ENCODE measurements around the gene HHATL. TPM values are rescaled to one million over a fixed set of nuclear protein-coding genes. Genes with fewer than 3 reads are reported as not detected.

HHATL gene
- total and polyA plus RNA-seq, 8 donors: 0.81 to 6.9 (median 0.90) TPM; not detected in 5

DNA sequence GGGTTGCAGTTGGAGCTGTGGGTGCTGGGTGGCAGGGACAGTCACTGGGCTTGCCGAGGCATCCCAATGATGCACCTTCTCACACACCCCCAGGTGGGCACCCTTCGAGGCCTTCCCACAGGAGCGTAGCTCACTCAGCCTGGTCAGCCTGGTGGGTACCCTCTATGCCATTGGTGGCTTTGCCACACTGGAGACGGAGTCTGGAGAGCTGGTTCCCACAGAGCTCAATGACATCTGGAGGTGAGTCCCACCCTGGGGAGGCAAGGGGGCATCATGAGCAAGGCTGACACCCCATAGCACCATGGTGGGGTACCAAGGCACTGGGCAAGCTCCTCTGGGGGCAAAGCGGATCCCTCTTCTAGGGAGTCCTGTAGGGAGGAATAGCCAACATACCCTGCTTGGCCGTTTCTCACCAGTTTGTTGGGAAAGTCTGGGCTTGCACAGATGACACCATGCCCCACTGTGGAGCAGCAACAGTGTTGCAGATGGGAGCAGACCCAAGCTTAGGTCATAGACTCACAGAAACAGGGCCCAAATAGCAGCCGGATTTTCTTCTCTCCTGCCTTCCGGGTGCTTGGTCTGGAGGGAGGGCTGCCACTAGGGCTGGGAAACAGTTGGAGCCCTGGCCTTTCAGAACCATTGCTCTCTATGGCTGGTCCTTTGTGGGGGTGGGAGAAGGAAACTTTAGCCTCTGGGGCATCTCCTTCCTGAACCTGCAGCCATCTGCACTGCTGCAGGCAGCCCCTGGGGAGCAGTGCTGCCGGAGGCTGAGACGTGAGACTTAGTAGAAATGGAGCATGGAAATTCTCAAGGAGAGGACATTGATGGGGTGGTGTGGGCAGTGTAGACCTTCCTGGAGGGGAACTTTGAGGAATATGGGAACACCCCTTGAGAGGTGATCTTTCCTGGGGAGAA lies 11.6 kb downstream of the HHATL start:
- DNase-seq: no peak
- H3K4me1 ChIP-seq: peaks cover 0 to 5% (median 2%) of the 10 kb centered on the region in 4 donors
- 72 to 87% (median 77%) methylated on average over 8 to 10 of the region's 10 CpGs for WGBS, 5 donors
- no peak for TF ChIP-seq EP300 (IDR thresholded peaks at IDR 0.05)
- TF ChIP-seq POLR2AphosphoS5 (IDR thresholded peaks at IDR 0.05): no peak
- no peak for TF ChIP-seq POLR2A (IDR thresholded peaks at IDR 0.05)
- TF ChIP-seq, protein P1, sequence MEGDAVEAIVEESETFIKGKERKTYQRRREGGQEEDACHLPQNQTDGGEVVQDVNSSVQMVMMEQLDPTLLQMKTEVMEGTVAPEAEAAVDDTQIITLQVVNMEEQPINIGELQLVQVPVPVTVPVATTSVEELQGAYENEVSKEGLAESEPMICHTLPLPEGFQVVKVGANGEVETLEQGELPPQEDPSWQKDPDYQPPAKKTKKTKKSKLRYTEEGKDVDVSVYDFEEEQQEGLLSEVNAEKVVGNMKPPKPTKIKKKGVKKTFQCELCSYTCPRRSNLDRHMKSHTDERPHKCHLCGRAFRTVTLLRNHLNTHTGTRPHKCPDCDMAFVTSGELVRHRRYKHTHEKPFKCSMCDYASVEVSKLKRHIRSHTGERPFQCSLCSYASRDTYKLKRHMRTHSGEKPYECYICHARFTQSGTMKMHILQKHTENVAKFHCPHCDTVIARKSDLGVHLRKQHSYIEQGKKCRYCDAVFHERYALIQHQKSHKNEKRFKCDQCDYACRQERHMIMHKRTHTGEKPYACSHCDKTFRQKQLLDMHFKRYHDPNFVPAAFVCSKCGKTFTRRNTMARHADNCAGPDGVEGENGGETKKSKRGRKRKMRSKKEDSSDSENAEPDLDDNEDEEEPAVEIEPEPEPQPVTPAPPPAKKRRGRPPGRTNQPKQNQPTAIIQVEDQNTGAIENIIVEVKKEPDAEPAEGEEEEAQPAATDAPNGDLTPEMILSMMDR (IDR thresholded peaks at IDR 0.05): no peak
- no peaks in the 10 kb centered on the region for H3K9me3 ChIP-seq
- peaks cover 0 to 19% (median 7%) of the 10 kb centered on the region in 3 donors for H3K27me3 ChIP-seq
- H3K27ac ChIP-seq: no peak overlapping the region
- no peak overlapping the region for H3K4me3 ChIP-seq
- H3K36me3 ChIP-seq: no peaks in the 10 kb centered on the region
- intact Hi-C loops (cut with DNase I; ENCODE audit: low total_unique reads): no loop called here

DNA sequence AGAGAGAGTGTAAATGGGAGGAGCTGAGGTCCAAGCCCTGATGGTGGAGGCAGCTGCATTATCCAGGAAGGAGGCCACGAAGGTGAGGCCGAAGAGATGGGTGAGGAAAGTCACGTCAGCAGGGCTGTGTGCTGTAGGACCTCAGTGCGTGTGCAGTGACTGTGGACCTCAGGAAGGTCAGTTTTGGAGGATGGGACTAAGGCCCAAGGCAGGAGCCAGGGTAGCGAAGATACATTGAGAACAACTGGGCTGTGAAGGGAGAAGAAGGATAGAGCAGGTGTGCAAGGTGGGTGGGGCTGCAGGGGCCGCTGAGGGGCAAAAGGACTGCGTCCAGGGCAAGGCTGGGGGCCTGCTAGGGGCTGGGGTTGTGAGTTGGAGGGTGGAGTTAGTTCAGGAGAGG lies 12.4 kb downstream of the HHATL start:
- no peak overlapping the region for H3K4me3 ChIP-seq
- no peak for DNase-seq
- intact Hi-C loops (cut with DNase I; ENCODE audit: low total_unique reads): no loop called here
- H3K27ac ChIP-seq: no peak overlapping the region
- H3K4me1 ChIP-seq: peaks cover 0 to 13% (median 7%) of the 10 kb centered on the region in 4 donors
- H3K27me3 ChIP-seq: peaks cover 0 to 27% (median 15%) of the 10 kb centered on the region in 3 donors
- 62 to 77% (median 70%) methylated on average over 7 of the region's 7 CpGs for WGBS, 5 donors
- no peaks in the 10 kb centered on the region for H3K9me3 ChIP-seq
- H3K36me3 ChIP-seq: no peaks in the 10 kb centered on the region
- TF ChIP-seq, protein P1 (IDR thresholded peaks at IDR 0.05): no peak
- TF ChIP-seq POLR2AphosphoS5 (IDR thresholded peaks at IDR 0.05) (no peak), POLR2A (IDR thresholded peaks at IDR 0.05) (no peak), EP300 (IDR thresholded peaks at IDR 0.05) (no peak)

DNA sequence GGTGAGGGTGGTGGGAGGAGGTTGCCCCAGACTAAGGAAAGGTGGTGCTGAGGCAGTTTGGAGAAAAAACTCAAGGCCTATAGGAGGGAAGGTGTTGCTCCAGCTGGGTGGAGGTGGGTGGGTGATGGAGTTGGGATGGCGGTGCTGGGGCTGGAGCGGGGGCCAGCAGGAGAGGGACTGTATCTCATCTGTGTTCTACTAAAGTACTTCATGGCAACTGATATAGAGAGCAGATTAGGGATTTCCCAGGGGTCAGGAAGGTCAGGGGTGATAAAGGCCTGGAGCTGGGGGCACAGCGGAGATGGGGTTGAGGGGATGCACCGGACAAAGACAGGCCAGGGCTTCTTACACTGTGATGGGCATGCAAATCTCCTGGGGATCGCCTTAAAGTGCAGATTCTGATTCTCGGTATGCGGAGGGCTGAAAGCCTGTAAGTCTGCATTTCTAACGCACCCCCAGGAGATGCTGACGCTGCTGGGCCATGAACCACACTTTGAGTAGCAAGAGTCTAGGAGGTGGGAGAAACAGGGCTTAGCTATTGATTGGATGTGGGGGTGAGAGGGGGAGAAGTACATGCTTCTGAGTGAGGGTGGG lies 13.1 kb downstream of the HHATL start:
- TF ChIP-seq EP300 (IDR thresholded peaks at IDR 0.05): no peak
- intact Hi-C loops (cut with DNase I; ENCODE audit: low total_unique reads): no loop called here
- H3K27ac ChIP-seq: no peak overlapping the region
- H3K4me3 ChIP-seq: no peak overlapping the region
- H3K36me3 ChIP-seq: no peaks in the 10 kb centered on the region
- DNase-seq: no peak
- H3K27me3 ChIP-seq: peaks cover 0 to 34% (median 16%) of the 10 kb centered on the region in 3 donors
- WGBS, 5 donors: 59 to 73% (median 64%) methylated on average over 9 of the region's 9 CpGs
- H3K4me1 ChIP-seq: peaks cover 0 to 20% (median 10%) of the 10 kb centered on the region in 4 donors
- no peaks in the 10 kb centered on the region for H3K9me3 ChIP-seq

DNA sequence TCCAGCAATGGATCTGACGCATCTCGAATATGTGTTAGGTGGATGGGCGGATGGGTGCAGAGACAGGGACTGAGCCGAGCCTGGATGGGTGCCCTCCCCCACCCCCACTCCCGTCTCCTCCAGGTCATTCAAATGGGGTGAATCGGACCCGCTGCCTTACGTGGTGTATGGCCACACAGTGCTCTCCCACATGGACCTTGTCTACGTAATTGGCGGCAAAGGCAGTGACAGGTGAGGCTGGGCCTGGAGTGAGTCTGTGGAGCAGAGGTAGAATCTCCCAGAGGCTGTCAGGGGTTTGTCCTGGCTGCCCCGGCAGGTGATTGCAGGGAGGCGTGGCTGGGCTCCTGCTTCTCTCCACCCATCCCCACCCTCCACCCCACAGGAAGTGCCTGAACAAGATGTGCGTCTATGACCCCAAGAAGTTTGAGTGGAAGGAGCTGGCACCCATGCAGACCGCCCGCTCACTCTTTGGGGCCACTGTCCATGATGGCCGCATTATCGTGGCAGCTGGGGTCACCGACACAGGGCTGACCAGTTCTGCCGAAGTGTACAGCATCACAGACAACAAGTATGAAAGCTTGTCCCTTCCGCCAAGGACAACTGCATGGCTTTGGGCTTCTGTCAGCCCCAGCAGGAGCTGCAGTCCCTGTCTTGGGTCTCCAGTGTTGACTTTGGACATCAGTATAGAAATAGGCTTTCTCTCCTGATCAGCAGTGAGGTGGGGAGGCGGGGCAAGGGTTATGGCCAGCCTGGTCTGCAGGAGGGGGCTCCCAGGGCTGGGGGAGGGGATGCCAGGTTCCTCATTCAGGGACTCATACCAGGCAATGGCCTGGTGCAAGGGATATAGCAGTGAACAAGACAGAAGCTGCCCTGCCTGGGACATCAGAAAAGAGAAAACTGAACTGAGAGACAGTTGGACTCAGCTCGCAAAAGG lies 13.8 kb downstream of the HHATL start:
- no peak for DNase-seq
- Histone ChIP-seq H3K27ac (no peak overlapping the region), H3K27me3 (peaks cover 0 to 35% (median 16%) of the 10 kb centered on the region in 3 donors), H3K9me3 (no peaks in the 10 kb centered on the region), H3K4me1 (peaks cover 0 to 27% (median 14%) of the 10 kb centered on the region in 4 donors), H3K36me3 (no peaks in the 10 kb centered on the region), H3K4me3 (no peak overlapping the region)
- intact Hi-C loops (cut with DNase I; ENCODE audit: low total_unique reads): no loop called here
- TF ChIP-seq POLR2AphosphoS5 (IDR thresholded peaks at IDR 0.05) (no peak), EP300 (IDR thresholded peaks at IDR 0.05) (no peak), POLR2A (IDR thresholded peaks at IDR 0.05) (no peak)
- TF ChIP-seq, protein P1 (IDR thresholded peaks at IDR 0.05): no peak
- 79 to 85% (median 82%) methylated on average over 16 to 22 of the region's 22 CpGs for WGBS, 5 donors
